ENCODE results near the gene BBS12.

The BBS12 gene

DNA sequence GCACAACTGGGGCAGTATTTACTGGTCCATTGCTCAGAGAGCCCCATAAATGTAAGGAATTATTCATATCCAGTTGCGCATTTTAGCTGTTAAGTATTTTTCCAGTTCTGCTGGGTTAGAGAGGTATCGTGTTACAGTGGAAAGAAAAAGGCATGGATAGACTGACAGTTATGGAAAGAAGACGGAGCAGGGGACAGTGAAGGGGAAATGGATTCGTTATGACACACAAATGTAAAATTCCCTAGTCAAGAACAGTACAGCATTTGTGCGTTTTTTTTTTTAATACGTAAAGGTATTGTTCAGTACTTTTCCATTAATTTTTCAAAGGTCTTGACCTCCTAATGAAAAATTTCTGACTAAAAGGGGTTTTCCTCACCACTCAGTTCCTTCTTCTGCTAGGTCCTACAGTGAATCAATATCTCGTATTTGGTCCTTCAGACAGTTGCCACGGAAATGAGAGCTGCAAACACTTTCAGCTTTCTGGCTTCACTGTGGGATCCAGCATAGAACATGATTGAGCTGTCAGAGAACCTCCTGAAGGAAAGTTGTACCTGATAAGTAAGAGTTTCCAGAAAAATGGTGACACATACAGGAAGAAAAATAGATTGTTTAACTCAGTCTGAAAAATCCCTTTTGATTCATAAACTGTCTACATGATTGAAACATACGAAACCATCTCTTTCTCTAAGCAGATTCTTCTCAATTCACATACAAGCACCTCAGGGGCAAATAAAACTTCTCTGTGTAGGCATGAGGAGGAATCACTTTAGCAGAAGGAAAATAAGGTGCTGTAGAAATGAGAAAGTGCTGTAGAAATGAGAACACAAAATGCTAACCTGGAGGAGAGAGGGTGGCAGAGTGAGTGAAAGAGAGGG is 21.8 kb upstream of the BBS12 start:
- TF ChIP-seq, protein P1, sequence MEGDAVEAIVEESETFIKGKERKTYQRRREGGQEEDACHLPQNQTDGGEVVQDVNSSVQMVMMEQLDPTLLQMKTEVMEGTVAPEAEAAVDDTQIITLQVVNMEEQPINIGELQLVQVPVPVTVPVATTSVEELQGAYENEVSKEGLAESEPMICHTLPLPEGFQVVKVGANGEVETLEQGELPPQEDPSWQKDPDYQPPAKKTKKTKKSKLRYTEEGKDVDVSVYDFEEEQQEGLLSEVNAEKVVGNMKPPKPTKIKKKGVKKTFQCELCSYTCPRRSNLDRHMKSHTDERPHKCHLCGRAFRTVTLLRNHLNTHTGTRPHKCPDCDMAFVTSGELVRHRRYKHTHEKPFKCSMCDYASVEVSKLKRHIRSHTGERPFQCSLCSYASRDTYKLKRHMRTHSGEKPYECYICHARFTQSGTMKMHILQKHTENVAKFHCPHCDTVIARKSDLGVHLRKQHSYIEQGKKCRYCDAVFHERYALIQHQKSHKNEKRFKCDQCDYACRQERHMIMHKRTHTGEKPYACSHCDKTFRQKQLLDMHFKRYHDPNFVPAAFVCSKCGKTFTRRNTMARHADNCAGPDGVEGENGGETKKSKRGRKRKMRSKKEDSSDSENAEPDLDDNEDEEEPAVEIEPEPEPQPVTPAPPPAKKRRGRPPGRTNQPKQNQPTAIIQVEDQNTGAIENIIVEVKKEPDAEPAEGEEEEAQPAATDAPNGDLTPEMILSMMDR (IDR thresholded peaks at IDR 0.05; ENCODE audit: low read depth, low read length), result no peak
- in situ Hi-C loops (cut with HindIII; ENCODE audit: low sequenced_read_pairs), result no loop called here
- DNase-seq (ENCODE audit: low read depth, low spot score), result peak; percentile 23
- no peak overlapping the region for H3K4me3 ChIP-seq (ENCODE audit: low read depth, low read length)

DNA sequence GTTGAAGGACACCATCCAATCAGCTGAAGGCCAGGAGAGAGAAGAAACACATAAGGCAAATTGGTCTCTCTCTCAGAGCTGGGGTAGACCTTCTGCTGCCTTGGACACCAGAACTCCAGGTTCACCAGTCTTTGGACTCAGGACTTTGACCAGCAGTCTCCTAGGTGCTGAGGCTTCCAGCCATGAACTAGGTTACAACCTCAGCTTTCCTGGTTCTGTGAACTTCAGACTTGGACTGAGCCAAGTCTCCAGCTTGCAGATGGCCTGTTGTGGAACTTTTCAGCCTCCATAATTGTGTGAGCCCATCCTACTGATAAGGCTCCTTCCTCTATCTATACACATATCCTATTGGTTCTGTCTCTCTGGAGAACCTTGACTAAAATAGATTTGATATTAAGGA is 20.6 kb upstream of the BBS12 start:
- in situ Hi-C loops (cut with HindIII; ENCODE audit: low sequenced_read_pairs), result no loop called here
- TF ChIP-seq, protein P1 (IDR thresholded peaks at IDR 0.05; ENCODE audit: low read depth, low read length), result no peak
- H3K4me3 ChIP-seq (ENCODE audit: low read depth, low read length), result no peak overlapping the region
- no peak for DNase-seq (ENCODE audit: low read depth, low spot score)

DNA sequence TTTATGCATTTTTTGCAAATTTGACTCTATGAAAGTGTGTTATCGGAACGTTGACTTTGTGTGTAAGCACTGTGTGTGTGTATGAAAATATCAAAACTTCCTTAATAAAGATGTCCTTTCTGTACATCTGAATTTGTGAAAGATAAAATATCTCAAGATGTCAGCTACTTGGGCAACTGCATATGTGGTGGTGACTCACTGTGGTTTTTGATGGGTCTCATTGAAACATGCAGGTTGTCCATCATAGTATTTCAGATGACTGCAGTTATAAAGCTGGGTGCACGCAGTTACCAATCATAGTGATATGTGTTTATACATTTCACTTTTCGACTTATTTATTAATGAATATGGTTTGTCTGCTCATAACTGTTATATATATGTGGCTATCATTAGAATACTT is 19.7 kb upstream of the BBS12 start:
- H3K4me3 ChIP-seq (ENCODE audit: low read depth, low read length), result no peak overlapping the region
- DNase-seq (ENCODE audit: low read depth, low spot score), result peak; percentile 12
- in situ Hi-C loops (cut with HindIII; ENCODE audit: low sequenced_read_pairs), result no loop called here
- TF ChIP-seq, protein P1 (IDR thresholded peaks at IDR 0.05; ENCODE audit: low read depth, low read length), result no peak

DNA sequence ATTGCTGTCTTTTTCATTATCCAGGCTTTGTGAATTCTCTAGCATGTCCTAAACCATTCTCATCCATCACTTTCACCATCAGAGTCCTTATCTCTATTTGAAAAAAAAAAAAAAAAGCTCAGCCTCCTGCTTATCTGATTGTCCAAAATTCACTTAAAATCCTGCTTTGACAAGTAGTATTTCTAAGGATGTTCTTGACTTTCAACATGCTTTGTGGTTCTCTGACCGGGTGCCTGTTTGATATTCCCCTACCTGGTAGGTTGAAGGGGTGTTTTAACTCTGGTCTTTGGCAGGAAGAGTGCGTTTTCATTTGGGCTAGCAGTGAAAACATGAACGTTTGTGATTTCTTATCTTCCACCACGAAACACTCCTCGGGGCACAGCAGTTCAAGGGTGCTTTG is 17.3 kb upstream of the BBS12 start:
- no peak for DNase-seq (ENCODE audit: low read depth, low spot score)
- no peak overlapping the region for H3K4me3 ChIP-seq (ENCODE audit: low read depth, low read length)
- in situ Hi-C loops (cut with HindIII; ENCODE audit: low sequenced_read_pairs), result no loop called here
- TF ChIP-seq, protein P1 (IDR thresholded peaks at IDR 0.05; ENCODE audit: low read depth, low read length), result no peak

DNA sequence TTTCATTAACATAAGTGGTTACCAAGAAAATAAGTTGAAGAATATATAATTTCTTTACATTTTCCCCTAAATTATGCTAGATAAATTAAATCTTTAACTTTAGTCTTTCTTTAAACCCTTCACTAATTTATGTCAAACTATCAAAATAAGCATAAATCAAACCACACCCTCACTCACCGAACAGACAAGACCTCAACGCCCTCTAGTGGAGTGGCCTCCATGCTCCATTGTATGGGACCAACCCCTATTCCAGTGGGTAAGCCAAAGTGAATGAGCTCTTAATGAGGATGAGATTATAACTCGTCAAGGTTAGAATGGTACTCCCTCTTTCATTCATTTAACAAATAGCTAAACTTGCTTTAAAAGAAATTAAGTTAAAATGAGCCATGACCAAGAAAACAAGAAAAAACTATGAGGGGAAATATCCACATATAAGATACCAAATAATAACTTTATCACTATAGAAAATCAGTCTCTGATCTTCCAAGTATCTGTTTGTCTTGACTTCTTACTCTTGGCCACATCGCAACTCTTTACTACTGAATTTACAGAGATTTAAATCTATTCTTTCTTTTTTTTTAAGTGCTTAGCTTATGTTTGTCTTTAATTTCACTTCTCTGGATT is 15.6 kb upstream of the BBS12 start:
- peak; percentile 63 for DNase-seq (ENCODE audit: low read depth, low spot score)
- TF ChIP-seq, protein P1 (IDR thresholded peaks at IDR 0.05; ENCODE audit: low read depth, low read length), result peak; percentile 95
- in situ Hi-C loops (cut with HindIII; ENCODE audit: low sequenced_read_pairs), result no loop called here
- H3K4me3 ChIP-seq (ENCODE audit: low read depth, low read length), result no peak overlapping the region

DNA sequence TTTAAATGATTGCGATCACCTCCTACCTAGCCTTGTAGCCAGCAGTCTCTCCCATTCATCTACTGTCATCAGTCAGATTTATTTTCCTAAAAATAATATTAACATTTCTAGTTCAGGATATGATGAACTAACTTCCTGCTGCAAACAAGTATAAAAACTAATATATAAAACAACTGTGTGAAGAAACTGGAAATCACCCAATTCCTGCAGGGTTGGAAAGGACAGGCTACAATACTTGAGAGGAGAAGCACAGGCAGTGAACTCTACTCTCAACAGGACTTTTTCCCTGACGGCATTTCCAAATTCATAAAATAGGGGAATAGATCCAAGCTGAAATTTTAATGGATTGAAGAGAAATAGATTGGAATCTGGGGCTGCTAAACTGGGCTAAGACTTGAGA is 14.2 kb upstream of the BBS12 start:
- in situ Hi-C loops (cut with HindIII; ENCODE audit: low sequenced_read_pairs), result no loop called here
- TF ChIP-seq, protein P1 (IDR thresholded peaks at IDR 0.05; ENCODE audit: low read depth, low read length), result no peak
- no peak overlapping the region for H3K4me3 ChIP-seq (ENCODE audit: low read depth, low read length)
- no peak for DNase-seq (ENCODE audit: low read depth, low spot score)
